Nephron (organoid): ENCODE results near the gene ZNF17.

Experiments
- H3K27ac Mint-ChIP-seq, 3 experiments: 2 replicates each; pipeline ENCODE4 v1.8.0; 2020; ENCODE audit warnings: mixed read lengths in 3 of 3, mild to moderate bottlenecking in 2 of 3, moderate library complexity in 1 of 3
- H3K27me3 Mint-ChIP-seq: 2 replicates; pipeline ENCODE4 v1.8.0; 2021; ENCODE audit warnings: low read depth, mild to moderate bottlenecking, moderate library complexity, mixed read lengths
- H3K36me3 Mint-ChIP-seq: 2 replicates; pipeline ENCODE4 v1.8.0; 2020; ENCODE audit warnings: low read depth, mixed read lengths
- H3K4me1 Mint-ChIP-seq: 2 replicates; pipeline ENCODE4 v1.8.0; 2020; ENCODE audit warnings: mixed read lengths
- H3K4me3 Mint-ChIP-seq, 3 experiments: 2 replicates each; pipeline ENCODE4 v1.8.0; 2020; ENCODE audit warnings: mild to moderate bottlenecking in 3 of 3, mixed read lengths in 3 of 3, moderate library complexity in 2 of 3
- H3K9me3 Mint-ChIP-seq: 2 replicates; pipeline ENCODE4 v1.8.0; 2020; ENCODE audit warnings: mixed read lengths
- CTCF ChIP-seq, 3 experiments: fragments of 200-600 bp; sonication (generic); IDR thresholded peaks; one replicate each; pipeline ENCODE4 v1.5.0; 2021; ENCODE audit warnings: antibody characterized with exemption in 3 of 3; ENCODE audit not compliant: unreplicated experiment in 3 of 3

ZNF17 gene

GRCh38 chr19:57410877-57411671 lies at the start of gene ZNF17:
TSS of gene ZNF17 (plus strand) at chr19:57411161. CDS start at chr19:57413616, 2,455 bp downstream.
- Mint-ChIP-seq H3K4me3 (peak within 1 kb of the TSS; percentile 97 to 99 (median 98)), H3K9me3 (peaks cover 10% of the 10 kb centered on the region), H3K36me3 (peaks cover 27% of the 10 kb centered on the region), H3K27me3 (peaks cover 8% of the 10 kb centered on the region), H3K4me1 (peaks cover 17% of the 10 kb centered on the region), H3K27ac (peak within 1 kb of the TSS; percentile 85 to 92 (median 90))
- TF ChIP-seq CTCF (IDR thresholded peaks at IDR 0.05; ENCODE audit: unreplicated experiment in 3 of 3): no peak

GRCh38 chr19:57362419-57362818 lies 48.5 kb upstream of the ZNF17 start:
- H3K36me3 Mint-ChIP-seq: peaks cover 58% of the 10 kb centered on the region
- H3K27ac Mint-ChIP-seq: peak overlapping the region; percentile 92 to 98 (median 97)
- H3K4me1 Mint-ChIP-seq: peaks cover 19% of the 10 kb centered on the region
- no peak for TF ChIP-seq CTCF (IDR thresholded peaks at IDR 0.05; ENCODE audit: unreplicated experiment in 3 of 3)
- H3K4me3 Mint-ChIP-seq: peak overlapping the region; percentile 95 to 98 (median 96)
- peaks cover 19% of the 10 kb centered on the region for H3K9me3 Mint-ChIP-seq
- H3K27me3 Mint-ChIP-seq: no peaks in the 10 kb centered on the region

- no peak for TF ChIP-seq CTCF (IDR thresholded peaks at IDR 0.05; ENCODE audit: unreplicated experiment in 3 of 3)
- H3K9me3 Mint-ChIP-seq: peaks cover 19% of the 10 kb centered on the region
- H3K4me1 Mint-ChIP-seq: peaks cover 19% of the 10 kb centered on the region
- H3K27me3 Mint-ChIP-seq: no peaks in the 10 kb centered on the region
- H3K27ac Mint-ChIP-seq: peak within 1 kb of the TSS; percentile 92 to 98 (median 97)
- H3K36me3 Mint-ChIP-seq: peaks cover 57% of the 10 kb centered on the region
- peak within 1 kb of the TSS; percentile 95 to 98 (median 96) for H3K4me3 Mint-ChIP-seq
Measured at GRCh38 chr19:57362997-57363687, 47.8 kb upstream of the ZNF17 start, which contains the start of the genes TRAPPC2B and ZNF547. TSS of gene TRAPPC2B (plus strand) at chr19:57363551. CDS start at chr19:57364834, 1,283 bp downstream. TSS of gene ZNF547 (plus strand) at chr19:57363551. CDS start at chr19:57368556, 5,005 bp downstream.

GRCh38 chr19:57363688-57364181 lies 47.2 kb upstream of the ZNF17 start:
- Mint-ChIP-seq H3K9me3 (peaks cover 18% of the 10 kb centered on the region), H3K27me3 (no peaks in the 10 kb centered on the region), H3K4me1 (peaks cover 19% of the 10 kb centered on the region), H3K27ac (peak overlapping the region; percentile 92 to 98 (median 97)), H3K4me3 (peak overlapping the region; percentile 95 to 98 (median 96)), H3K36me3 (peaks cover 55% of the 10 kb centered on the region)
- TF ChIP-seq CTCF (IDR thresholded peaks at IDR 0.05; ENCODE audit: unreplicated experiment in 3 of 3): no peak

- no peak overlapping the region for H3K27ac Mint-ChIP-seq
- no peaks in the 10 kb centered on the region for H3K27me3 Mint-ChIP-seq
- TF ChIP-seq CTCF (IDR thresholded peaks at IDR 0.05; ENCODE audit: unreplicated experiment in 3 of 3): no peak
- H3K36me3 Mint-ChIP-seq: peaks cover 65% of the 10 kb centered on the region
- H3K4me3 Mint-ChIP-seq: peak overlapping the region; percentile 61 to 72 (median 71)
- H3K4me1 Mint-ChIP-seq: peaks cover 19% of the 10 kb centered on the region
- H3K9me3 Mint-ChIP-seq: peaks cover 13% of the 10 kb centered on the region
Measured at GRCh38 chr19:57366776-57367175, 44.2 kb upstream of the ZNF17 start.
